Brain pericyte (primary cell): ENCODE data around the gene FYCO1.

Experiments
- DNase-seq: peaks from one replicate; pipeline ENCODE4 v3.0.0-alpha.2; 2012; ENCODE audit warnings: low read depth, low spot score

FYCO1 gene

GRCh38 chr3:45915518-45916231 lies 79.9 kb downstream of the FYCO1 start:
- DNase-seq: peak; percentile 75

GRCh38 chr3:45915059-45915439 lies 80.6 kb downstream of the FYCO1 start:
- DNase-seq: no peak

GRCh38 chr3:45914362-45915058 lies 81.1 kb downstream of the FYCO1 start:
- DNase-seq: no peak

GRCh38 chr3:45912435-45912834 lies 83.2 kb downstream of the FYCO1 start:
- DNase-seq: no peak

GRCh38 chr3:45911511-45912226 lies 84.0 kb downstream of the FYCO1 start:
- no peak for DNase-seq

GRCh38 chr3:45910892-45911291 lies 84.7 kb downstream of the FYCO1 start:
- DNase-seq: no peak

- no peak for DNase-seq
Observed at GRCh38 chr3:45909542-45909941, 86.1 kb downstream of the FYCO1 start.

GRCh38 chr3:45908761-45909160 lies 86.9 kb downstream of the FYCO1 start:
- DNase-seq: no peak

GRCh38 chr3:45907769-45908705 lies 87.6 kb downstream of the FYCO1 start:
- DNase-seq: no peak

- no peak for DNase-seq
Observed at GRCh38 chr3:45906681-45907407, 88.8 kb downstream of the FYCO1 start.

GRCh38 chr3:45905755-45906154 lies 89.9 kb downstream of the FYCO1 start:
- DNase-seq: no peak

- DNase-seq: no peak
Observed at GRCh38 chr3:45904931-45905330, 90.7 kb downstream of the FYCO1 start.

- DNase-seq: no peak
Observed at GRCh38 chr3:45896956-45897355, 98.7 kb downstream of the FYCO1 start.

GRCh38 chr3:45895686-45896468 lies 99.7 kb downstream of the FYCO1 start:
- DNase-seq: no peak

GRCh38 chr3:45894015-45894414 lies 101.6 kb downstream of the FYCO1 start:
- DNase-seq: no peak

GRCh38 chr3:45892161-45892560 lies 103.5 kb downstream of the FYCO1 start:
- no peak for DNase-seq

- no peak for DNase-seq
Observed at GRCh38 chr3:45890405-45890804, 105.2 kb downstream of the FYCO1 start.

GRCh38 chr3:45889337-45889736 lies 106.3 kb downstream of the FYCO1 start:
- no peak for DNase-seq

- DNase-seq: no peak
Observed at GRCh38 chr3:45887759-45888511, 107.7 kb downstream of the FYCO1 start.
